ENCODE measurements around the gene CRYBG3. TPM values are rescaled to one million over a fixed set of nuclear protein-coding genes. Genes with fewer than 3 reads are reported as not detected.

The CRYBG3 gene
- total RNA-seq, 1 experiment from 2014 or later = 5.9 TPM

DNA sequence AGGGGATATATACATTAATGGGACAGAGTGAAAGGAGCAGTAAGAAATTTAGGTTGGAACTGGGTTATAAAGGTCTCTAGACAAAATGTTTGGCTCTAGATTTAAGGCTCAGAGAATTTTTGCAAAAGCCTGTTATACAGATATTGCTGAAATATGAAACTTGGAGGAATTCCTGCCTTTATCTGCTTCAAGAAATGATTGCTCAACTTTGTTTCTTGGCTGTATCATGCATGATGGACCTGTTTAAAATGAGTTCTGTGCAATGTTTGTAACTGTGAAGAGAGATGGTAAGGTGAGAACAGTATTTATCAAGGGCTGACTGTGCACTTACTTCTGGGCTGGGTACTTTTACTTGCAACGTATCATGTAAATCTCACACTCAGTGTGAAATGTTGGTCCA is 3.3 kb downstream of the CRYBG3 start:
- Histone ChIP-seq H3K4me1 (ENCODE audit: insufficient read depth, low read length) (no peaks in the 10 kb centered on the region), H2AFZ (ENCODE audit: low read length) (no peak overlapping the region), H3K4ac (ENCODE audit: low read depth, low read length) (no peak overlapping the region), H2AK5ac (ENCODE audit: insufficient read length, low read length) (no peak overlapping the region), H4K8ac (replicated peaks; ENCODE audit: insufficient read length, low read depth, low read length) (no peak overlapping the region), H3K56ac (ENCODE audit: insufficient read length, low read depth, low read length) (no peak overlapping the region), H2BK20ac (ENCODE audit: low read depth, low read length, poor library complexity, severe bottlenecking) (no peak overlapping the region), H3K27ac (ENCODE audit: insufficient read length, low read depth, low read length) (no peak overlapping the region), H3K9me3 (ENCODE audit: control insufficient read depth, low read depth, low read length) (no peaks in the 10 kb centered on the region), H4K20me1 (ENCODE audit: control insufficient read depth, insufficient read depth, insufficient read length) (no peaks in the 10 kb centered on the region), H4K91ac (ENCODE audit: insufficient read length, low read depth, low read length) (no peak overlapping the region), H3K79me1 (ENCODE audit: insufficient read depth, low read depth, low read length, poor library complexity, severe bottlenecking) (peaks cover 2% of the 10 kb centered on the region), H3K79me2 (ENCODE audit: insufficient read depth, low read length) (no peaks in the 10 kb centered on the region; the same call in 1 of the 2 replicates), H4K5ac (ENCODE audit: insufficient read length, low read depth, low read length) (no peak overlapping the region), H3K9ac (ENCODE audit: extremely low read depth, insufficient read length, low read length) (no peak overlapping the region), H3K18ac (ENCODE audit: insufficient read length, low read depth, low read length) (no peak overlapping the region), H2BK120ac (ENCODE audit: low read depth, low read length, poor library complexity, severe bottlenecking) (no peak overlapping the region), H2BK5ac (ENCODE audit: insufficient read length, low read length) (no peak overlapping the region), H3T11ph (ENCODE audit: low read length) (no peak overlapping the region), H3K23ac (ENCODE audit: insufficient read length, low read depth, low read length) (no peak overlapping the region), H3K23me2 (ENCODE audit: insufficient read length, low read depth, low read length, poor library complexity, severe bottlenecking) (peaks cover 12% of the 10 kb centered on the region), H3K4me2 (ENCODE audit: insufficient read depth, insufficient read length, low read length) (no peak overlapping the region), H3K14ac (ENCODE audit: insufficient read depth, low read length) (no peak overlapping the region), H2BK12ac (ENCODE audit: insufficient read length, low read depth, low read length) (no peak overlapping the region), H3K27me3 (ENCODE audit: insufficient read depth, low read length) (peaks cover 2% of the 10 kb centered on the region; the same call in 1 of the 2 replicates), H2BK15ac (ENCODE audit: low read depth, low read length) (no peak overlapping the region)
- TF ChIP-seq, protein P1, sequence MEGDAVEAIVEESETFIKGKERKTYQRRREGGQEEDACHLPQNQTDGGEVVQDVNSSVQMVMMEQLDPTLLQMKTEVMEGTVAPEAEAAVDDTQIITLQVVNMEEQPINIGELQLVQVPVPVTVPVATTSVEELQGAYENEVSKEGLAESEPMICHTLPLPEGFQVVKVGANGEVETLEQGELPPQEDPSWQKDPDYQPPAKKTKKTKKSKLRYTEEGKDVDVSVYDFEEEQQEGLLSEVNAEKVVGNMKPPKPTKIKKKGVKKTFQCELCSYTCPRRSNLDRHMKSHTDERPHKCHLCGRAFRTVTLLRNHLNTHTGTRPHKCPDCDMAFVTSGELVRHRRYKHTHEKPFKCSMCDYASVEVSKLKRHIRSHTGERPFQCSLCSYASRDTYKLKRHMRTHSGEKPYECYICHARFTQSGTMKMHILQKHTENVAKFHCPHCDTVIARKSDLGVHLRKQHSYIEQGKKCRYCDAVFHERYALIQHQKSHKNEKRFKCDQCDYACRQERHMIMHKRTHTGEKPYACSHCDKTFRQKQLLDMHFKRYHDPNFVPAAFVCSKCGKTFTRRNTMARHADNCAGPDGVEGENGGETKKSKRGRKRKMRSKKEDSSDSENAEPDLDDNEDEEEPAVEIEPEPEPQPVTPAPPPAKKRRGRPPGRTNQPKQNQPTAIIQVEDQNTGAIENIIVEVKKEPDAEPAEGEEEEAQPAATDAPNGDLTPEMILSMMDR (conservative IDR thresholded peaks at IDR 0.05) = no peak
- Mint-ChIP-seq H3K27me3 (ENCODE audit: low read depth) (peaks cover 28% of the 10 kb centered on the region), H3K4me3 (no peak overlapping the region), H3K36me3 (ENCODE audit: insufficient read depth in 1 of 3, low read depth in 3 of 3) (no peaks in the 10 kb centered on the region), H3K4me1 (peaks cover 21% of the 10 kb centered on the region in 2 experiments), H3K9me3 (no peaks in the 10 kb centered on the region), H3K27ac (no peak overlapping the region)
- no CpG with 5 or more reads among the region's 1 CpG for WGBS (ENCODE audit: extremely low coverage, insufficient read length, low lambda C conversion rate)
- no peak for DNase-seq

Data from H9 (cell line).